Measurements from ENCODE around the gene LRRIQ3. TPM values are rescaled to one million over a fixed set of nuclear protein-coding genes. Genes with fewer than 3 reads are reported as not detected.

The LRRIQ3 gene
- total and polyA plus RNA-seq, 2 of the 13 experiments (the other 11 are each of a cell fraction or from before 2014, with no cell fraction given), result 1.1 to 1.3 TPM

DNA sequence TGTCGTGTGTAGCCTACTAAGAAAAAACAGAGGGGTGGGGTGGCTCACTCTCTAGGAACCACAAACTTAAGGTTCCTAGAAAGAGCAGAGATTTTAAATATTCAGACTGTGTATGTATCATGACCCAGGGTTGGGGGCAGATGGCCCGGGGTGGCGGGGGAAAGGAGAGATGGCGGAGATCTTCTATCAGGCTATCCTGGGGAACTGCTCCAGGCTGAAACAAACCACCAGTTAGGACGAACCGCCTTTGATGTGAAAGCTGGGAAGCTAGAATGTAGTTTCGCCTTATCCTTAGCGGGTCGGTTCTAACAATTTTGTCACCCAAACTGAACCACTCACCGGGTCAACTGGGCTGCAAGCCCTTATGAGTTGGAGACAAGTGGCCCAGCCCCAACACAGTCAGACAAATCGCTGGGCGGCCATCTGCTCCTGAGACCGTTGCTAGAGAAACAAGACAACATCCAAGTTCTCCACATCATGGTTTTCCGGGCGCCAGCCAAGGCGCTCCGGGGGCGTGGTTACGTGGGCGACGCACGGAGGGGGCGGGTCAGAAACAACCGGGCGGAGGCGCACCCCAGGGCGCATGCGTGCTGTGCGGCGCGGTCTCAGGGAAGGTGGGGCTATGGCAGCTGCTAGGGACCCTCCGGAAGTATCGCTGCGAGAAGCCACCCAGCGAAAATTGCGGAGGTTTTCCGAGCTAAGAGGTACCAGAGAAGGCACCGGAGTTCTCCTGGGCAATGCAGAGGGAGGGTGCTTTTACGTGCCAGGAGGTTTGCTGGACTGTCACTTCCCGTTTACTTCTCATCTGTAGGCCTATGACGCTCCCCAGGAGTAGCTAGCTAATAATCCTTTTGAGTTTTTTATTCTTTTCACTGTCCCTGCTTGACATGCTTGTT lies at the start of gene LRRIQ3, which contains the start of gene FPGT (continued):
- TF ChIP-seq ZNF629 (CRISPR knock-in tag; conservative IDR thresholded peaks at IDR 0.05) (no peak), ZNF251 (CRISPR knock-in tag; IDR thresholded peaks at IDR 0.05) (no peak), HNRNPK (IDR thresholded peaks at IDR 0.05; ENCODE audit: low read depth, low read length, poor library complexity, severe bottlenecking) (no peak), HOXA9 (CRISPR knock-in tag; IDR thresholded peaks at IDR 0.05; ENCODE audit: borderline replicate concordance) (peak; percentile 30; the same call in 1 of the 2 replicates), TGIF2 (CRISPR knock-in tag; IDR thresholded peaks at IDR 0.05) (peak; percentile 20; the same call in 1 of the 2 replicates), ZNF670 (CRISPR knock-in tag; IDR thresholded peaks at IDR 0.05; ENCODE audit: borderline replicate concordance) (0 out of 2 replicates have a peak, but pooled peaks have one; percentile 78), ZSCAN30 (CRISPR knock-in tag; IDR thresholded peaks at IDR 0.05) (no peak), ZNF572 (CRISPR knock-in tag; IDR thresholded peaks at IDR 0.05) (no peak), ZNF3 (CRISPR knock-in tag; IDR thresholded peaks at IDR 0.05) (no peak), RFX5 (IDR thresholded peaks at IDR 0.05; ENCODE audit: low read depth, low read length) (no peak), GABPB1 (CRISPR knock-in tag; IDR thresholded peaks at IDR 0.05) (peak; percentile 87), SALL1 (CRISPR knock-in tag; IDR thresholded peaks at IDR 0.05) (peak; percentile 75), ZNF17 (CRISPR knock-in tag; IDR thresholded peaks at IDR 0.05) (no peak), GFI1 (CRISPR knock-in tag; IDR thresholded peaks at IDR 0.05; ENCODE audit: borderline replicate concordance) (no peak), ZNF136 (CRISPR knock-in tag; IDR thresholded peaks at IDR 0.05; ENCODE audit: low read depth) (0 out of 2 replicates have a peak, but pooled peaks have one; percentile 47), HNRNPH1 (optimal IDR thresholded peaks at IDR 0.05; ENCODE audit: low read depth, low read length) (no peak), ADNP (CRISPR knock-in tag; IDR thresholded peaks at IDR 0.05) (no peak), ZNF883 (CRISPR knock-in tag; IDR thresholded peaks at IDR 0.05; ENCODE audit: not compliant biosample characterization) (peak; percentile 42), GTF2F1 (IDR thresholded peaks at IDR 0.05; ENCODE audit: low read length) (no peak)
- TF ChIP-seq, protein P1, sequence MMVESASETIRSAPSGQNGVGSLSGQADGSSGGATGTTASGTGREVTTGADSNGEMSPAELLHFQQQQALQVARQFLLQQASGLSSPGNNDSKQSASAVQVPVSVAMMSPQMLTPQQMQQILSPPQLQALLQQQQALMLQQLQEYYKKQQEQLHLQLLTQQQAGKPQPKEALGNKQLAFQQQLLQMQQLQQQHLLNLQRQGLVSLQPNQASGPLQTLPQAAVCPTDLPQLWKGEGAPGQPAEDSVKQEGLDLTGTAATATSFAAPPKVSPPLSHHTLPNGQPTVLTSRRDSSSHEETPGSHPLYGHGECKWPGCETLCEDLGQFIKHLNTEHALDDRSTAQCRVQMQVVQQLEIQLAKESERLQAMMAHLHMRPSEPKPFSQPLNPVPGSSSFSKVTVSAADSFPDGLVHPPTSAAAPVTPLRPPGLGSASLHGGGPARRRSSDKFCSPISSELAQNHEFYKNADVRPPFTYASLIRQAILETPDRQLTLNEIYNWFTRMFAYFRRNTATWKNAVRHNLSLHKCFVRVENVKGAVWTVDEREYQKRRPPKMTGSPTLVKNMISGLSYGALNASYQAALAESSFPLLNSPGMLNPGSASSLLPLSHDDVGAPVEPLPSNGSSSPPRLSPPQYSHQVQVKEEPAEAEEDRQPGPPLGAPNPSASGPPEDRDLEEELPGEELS (CRISPR knock-in tag; IDR thresholded peaks at IDR 0.05), result no peak
- TF ChIP-seq, protein P2, sequence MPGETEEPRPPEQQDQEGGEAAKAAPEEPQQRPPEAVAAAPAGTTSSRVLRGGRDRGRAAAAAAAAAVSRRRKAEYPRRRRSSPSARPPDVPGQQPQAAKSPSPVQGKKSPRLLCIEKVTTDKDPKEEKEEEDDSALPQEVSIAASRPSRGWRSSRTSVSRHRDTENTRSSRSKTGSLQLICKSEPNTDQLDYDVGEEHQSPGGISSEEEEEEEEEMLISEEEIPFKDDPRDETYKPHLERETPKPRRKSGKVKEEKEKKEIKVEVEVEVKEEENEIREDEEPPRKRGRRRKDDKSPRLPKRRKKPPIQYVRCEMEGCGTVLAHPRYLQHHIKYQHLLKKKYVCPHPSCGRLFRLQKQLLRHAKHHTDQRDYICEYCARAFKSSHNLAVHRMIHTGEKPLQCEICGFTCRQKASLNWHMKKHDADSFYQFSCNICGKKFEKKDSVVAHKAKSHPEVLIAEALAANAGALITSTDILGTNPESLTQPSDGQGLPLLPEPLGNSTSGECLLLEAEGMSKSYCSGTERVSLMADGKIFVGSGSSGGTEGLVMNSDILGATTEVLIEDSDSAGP (CRISPR knock-in tag; IDR thresholded peaks at IDR 0.05; ENCODE audit: borderline replicate concordance), result peak; percentile 65; the same call in 1 of the 2 replicates
- TF ChIP-seq, protein P3, sequence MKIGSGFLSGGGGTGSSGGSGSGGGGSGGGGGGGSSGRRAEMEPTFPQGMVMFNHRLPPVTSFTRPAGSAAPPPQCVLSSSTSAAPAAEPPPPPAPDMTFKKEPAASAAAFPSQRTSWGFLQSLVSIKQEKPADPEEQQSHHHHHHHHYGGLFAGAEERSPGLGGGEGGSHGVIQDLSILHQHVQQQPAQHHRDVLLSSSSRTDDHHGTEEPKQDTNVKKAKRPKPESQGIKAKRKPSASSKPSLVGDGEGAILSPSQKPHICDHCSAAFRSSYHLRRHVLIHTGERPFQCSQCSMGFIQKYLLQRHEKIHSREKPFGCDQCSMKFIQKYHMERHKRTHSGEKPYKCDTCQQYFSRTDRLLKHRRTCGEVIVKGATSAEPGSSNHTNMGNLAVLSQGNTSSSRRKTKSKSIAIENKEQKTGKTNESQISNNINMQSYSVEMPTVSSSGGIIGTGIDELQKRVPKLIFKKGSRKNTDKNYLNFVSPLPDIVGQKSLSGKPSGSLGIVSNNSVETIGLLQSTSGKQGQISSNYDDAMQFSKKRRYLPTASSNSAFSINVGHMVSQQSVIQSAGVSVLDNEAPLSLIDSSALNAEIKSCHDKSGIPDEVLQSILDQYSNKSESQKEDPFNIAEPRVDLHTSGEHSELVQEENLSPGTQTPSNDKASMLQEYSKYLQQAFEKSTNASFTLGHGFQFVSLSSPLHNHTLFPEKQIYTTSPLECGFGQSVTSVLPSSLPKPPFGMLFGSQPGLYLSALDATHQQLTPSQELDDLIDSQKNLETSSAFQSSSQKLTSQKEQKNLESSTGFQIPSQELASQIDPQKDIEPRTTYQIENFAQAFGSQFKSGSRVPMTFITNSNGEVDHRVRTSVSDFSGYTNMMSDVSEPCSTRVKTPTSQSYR (CRISPR knock-in tag; IDR thresholded peaks at IDR 0.05; ENCODE audit: borderline replicate concordance), result no peak
